SKM-1 (cell line): ENCODE measurements around the gene MLF2.

ENCODE experiments used
- DNase-seq: peaks from one replicate; lab custom pipeline; 2025; ENCODE audit not compliant: unreplicated experiment; lab: John Stamatoyannopoulos, UW

The MLF2 gene

GRCh38 chr12:6752921-6753771 is at the start of gene MLF2:
TSS of gene MLF2 (minus strand) at chr12:6753141. CDS start at chr12:6752334, 807 bp downstream.
- peak; percentile 76 for DNase-seq

- no peak for DNase-seq
These were observed 46.2 kb upstream of the MLF2 start for GRCh38 chr12:6799147-6799546.

GRCh38 chr12:6796576-6796975 is 43.6 kb upstream of the MLF2 start:
- no peak for DNase-seq

GRCh38 chr12:6795088-6795487 is 42.1 kb upstream of the MLF2 start:
- DNase-seq, result no peak

GRCh38 chr12:6792522-6793201 is 39.7 kb upstream of the MLF2 start:
- DNase-seq, result peak; percentile 42

GRCh38 chr12:6791931-6792520 is 39.1 kb upstream of the MLF2 start:
- no peak for DNase-seq

- DNase-seq, result no peak
These were observed 37.7 kb upstream of the MLF2 start for GRCh38 chr12:6790496-6791150.

- DNase-seq, result no peak
These were observed 36.3 kb upstream of the MLF2 start, which contains the start of gene CD4 for GRCh38 chr12:6788972-6789924. TSS of gene CD4 (plus strand) at chr12:6789528. CDS start at chr12:6800139, 10,611 bp downstream.

GRCh38 chr12:6787309-6787708 is 34.4 kb upstream of the MLF2 start:
- DNase-seq, result no peak

GRCh38 chr12:6786416-6787094 is 33.6 kb upstream of the MLF2 start:
- DNase-seq, result no peak

- no peak for DNase-seq
These were observed 31.8 kb upstream of the MLF2 start for GRCh38 chr12:6784761-6785160.

GRCh38 chr12:6784296-6784695 is 31.4 kb upstream of the MLF2 start:
- DNase-seq, result no peak

- no peak for DNase-seq
These were observed 30.9 kb upstream of the MLF2 start for GRCh38 chr12:6783828-6784227.

GRCh38 chr12:6782850-6783566 is 30.1 kb upstream of the MLF2 start:
- DNase-seq, result no peak

- DNase-seq, result no peak
These were observed 29.2 kb upstream of the MLF2 start for GRCh38 chr12:6782119-6782518.

- no peak for DNase-seq
These were observed 27.6 kb upstream of the MLF2 start for GRCh38 chr12:6780573-6780972.

- no peak for DNase-seq
These were observed 26.9 kb upstream of the MLF2 start for GRCh38 chr12:6779708-6780432.
